Measurements from ENCODE around the gene ADGRA3.
A peak's percentile ranks its signal among the peaks of the same experiment; 100 is the strongest.

Gene ADGRA3

GRCh38 chr4:22515888-22516541 is at the start of gene ADGRA3:
Gene ADGRA3 (minus strand): TSS chr4:22516066. CDS start chr4:22515784, 282 bp downstream.
- DNase-seq (ENCODE audit: low read depth, low spot score): no peak

GRCh38 chr4:22556495-22556894 is 40.6 kb upstream of the ADGRA3 start:
- DNase-seq (ENCODE audit: low read depth, low spot score): no peak

- no peak for DNase-seq (ENCODE audit: low read depth, low spot score)
These were observed 38.8 kb upstream of the ADGRA3 start for GRCh38 chr4:22554670-22555069.

GRCh38 chr4:22553560-22553959 is 37.7 kb upstream of the ADGRA3 start:
- no peak for DNase-seq (ENCODE audit: low read depth, low spot score)

GRCh38 chr4:22552812-22553211 is 36.9 kb upstream of the ADGRA3 start:
- no peak for DNase-seq (ENCODE audit: low read depth, low spot score)

- no peak for DNase-seq (ENCODE audit: low read depth, low spot score)
These were observed 35.7 kb upstream of the ADGRA3 start for GRCh38 chr4:22551550-22551949.

GRCh38 chr4:22546299-22546698 is 30.4 kb upstream of the ADGRA3 start:
- DNase-seq (ENCODE audit: low read depth, low spot score): no peak

GRCh38 chr4:22539251-22539650 is 23.4 kb upstream of the ADGRA3 start:
- no peak for DNase-seq (ENCODE audit: low read depth, low spot score)

GRCh38 chr4:22537864-22538263 is 22.0 kb upstream of the ADGRA3 start:
- DNase-seq (ENCODE audit: low read depth, low spot score): no peak

- DNase-seq (ENCODE audit: low read depth, low spot score): no peak
These were observed 18.5 kb upstream of the ADGRA3 start for GRCh38 chr4:22534374-22534773.

GRCh38 chr4:22532896-22533295 is 17.0 kb upstream of the ADGRA3 start:
- no peak for DNase-seq (ENCODE audit: low read depth, low spot score)

- DNase-seq (ENCODE audit: low read depth, low spot score): no peak
These were observed 16.3 kb upstream of the ADGRA3 start for GRCh38 chr4:22532117-22532516.

- no peak for DNase-seq (ENCODE audit: low read depth, low spot score)
These were observed 15.6 kb upstream of the ADGRA3 start for GRCh38 chr4:22531311-22532019.

- no peak for DNase-seq (ENCODE audit: low read depth, low spot score)
These were observed 9.0 kb upstream of the ADGRA3 start for GRCh38 chr4:22524895-22525294.

GRCh38 chr4:22522706-22523501 is 7.0 kb upstream of the ADGRA3 start:
- DNase-seq (ENCODE audit: low read depth, low spot score): no peak

GRCh38 chr4:22522206-22522605 is 6.3 kb upstream of the ADGRA3 start:
- DNase-seq (ENCODE audit: low read depth, low spot score): no peak

GRCh38 chr4:22521240-22521639 is 5.4 kb upstream of the ADGRA3 start:
- no peak for DNase-seq (ENCODE audit: low read depth, low spot score)

- peak; percentile 42 for DNase-seq (ENCODE audit: low read depth, low spot score)
These were observed 550 bp downstream of the ADGRA3 start for GRCh38 chr4:22515145-22515887.

- no peak for DNase-seq (ENCODE audit: low read depth, low spot score)
These were observed 1.4 kb downstream of the ADGRA3 start for GRCh38 chr4:22514481-22514880.

GRCh38 chr4:22514001-22514400 is 1.9 kb downstream of the ADGRA3 start:
- no peak for DNase-seq (ENCODE audit: low read depth, low spot score)

- DNase-seq (ENCODE audit: low read depth, low spot score): no peak
These were observed 3.6 kb downstream of the ADGRA3 start for GRCh38 chr4:22512306-22512705.

GRCh38 chr4:22510750-22511149 is 5.1 kb downstream of the ADGRA3 start:
- DNase-seq (ENCODE audit: low read depth, low spot score): no peak

Data from iPS DF 19.7 (cell line).